Aorta (tissue), 5 donors: ENCODE results near the gene ARHGAP26. TPM values are rescaled to one million over a fixed set of nuclear protein-coding genes. Genes with fewer than 3 reads are reported as not detected.

Experiments used
- ATAC-seq: fragments of 200-7000 bp; cut with Tn5 transposase; one replicate; pipeline ENCODE4 v1.9.1; 2022; ENCODE audit warnings: moderate library complexity; ENCODE audit not compliant: low FRiP score
- DNase-seq, 2 donors: peaks; one replicate each; pipeline ENCODE4 v3.0.0-alpha.2; 2020
- H3K27ac ChIP-seq, 2 donors: one replicate each; pipeline ENCODE4 v1.5.1; 2013; ENCODE audit warnings: low read length in 2 of 2, mild to moderate bottlenecking in 2 of 2, moderate library complexity in 2 of 2, control low read depth in 1 of 2, inconsistent platforms in 1 of 2, low read depth in 1 of 2
- H3K27me3 ChIP-seq, 2 donors: one replicate each; pipeline ENCODE4 v1.6.1; 2013; ENCODE audit warnings: control low read depth in 1 of 2, low read length in 1 of 2, mild to moderate bottlenecking in 1 of 2, moderate library complexity in 1 of 2; ENCODE audit not compliant: insufficient read depth in 2 of 2, control insufficient read depth in 1 of 2
- H3K36me3 ChIP-seq, 2 donors: one replicate each; pipeline ENCODE4 v1.6.1; 2013; ENCODE audit warnings: control low read depth in 1 of 2, low read length in 1 of 2, mild to moderate bottlenecking in 1 of 2; ENCODE audit not compliant: insufficient read depth in 2 of 2, control insufficient read depth in 1 of 2
- H3K4me1 ChIP-seq, 2 donors: one replicate each; pipeline ENCODE4 v1.6.1; 2013; ENCODE audit warnings: low read length in 2 of 2, control low read depth in 1 of 2, mild to moderate bottlenecking in 1 of 2, moderate library complexity in 1 of 2; ENCODE audit not compliant: insufficient read depth in 2 of 2, control insufficient read depth in 1 of 2
- H3K4me3 ChIP-seq, 2 donors: one replicate each; pipeline ENCODE4 v1.5.1; 2013; ENCODE audit warnings: low read length in 2 of 2, control low read depth in 1 of 2, mild to moderate bottlenecking in 1 of 2
- H3K9me3 ChIP-seq: one replicate; pipeline ENCODE4 v1.6.1; 2013; ENCODE audit warnings: mild to moderate bottlenecking, low read length; ENCODE audit not compliant: control insufficient read depth
- WGBS, 2 donors: extraction: QIAGEN DNeasy Blood & Tissue Kit; methylation state at CpG; one replicate each; pipeline ENCODE4 v1.1.7; 2013; 5-methylcytosine and 5-hydroxymethylcytosine counted together
- intact Hi-C, 2 donors: fragments of 100-400 bp; cut with DNase I; formaldehyde crosslinking; loops; one replicate each; pipeline versions ENCODE4 v1.14.2 to v1.15.0; 2022
- polyA plus RNA-seq, 2 donors: library from polyadenylated mRNA; stranded (reverse); fragments of 200-250 nt; gene quantifications; one replicate each; pipeline ENCODE4 v1.2.3, GENCODE V29; 2013
- total RNA-seq, 2 donors: library from RNA; stranded (reverse); fragmentation: NEBNext Ultra II Directional; extraction: Animal tissue kit (Norgen Biotek cat#: 25700); gene quantifications; one replicate each; pipeline ENCODE4 v1.2.1, GENCODE V29; 2021
- donor health status: healthy with polysubstance abuse.
- donor health status: Bipolar disorder and iron deficiency.
- donor health status: DM: no; HTN: no; CAD: no.
- donor health status: DM: no; HTN: no; CAD: no.
- donor health status: DM: yes; HTN: yes; CAD: no.

Gene ARHGAP26
- total and polyA plus RNA-seq, 4 donors, result 4.5 to 70.7 (median 29.6) TPM

DNA sequence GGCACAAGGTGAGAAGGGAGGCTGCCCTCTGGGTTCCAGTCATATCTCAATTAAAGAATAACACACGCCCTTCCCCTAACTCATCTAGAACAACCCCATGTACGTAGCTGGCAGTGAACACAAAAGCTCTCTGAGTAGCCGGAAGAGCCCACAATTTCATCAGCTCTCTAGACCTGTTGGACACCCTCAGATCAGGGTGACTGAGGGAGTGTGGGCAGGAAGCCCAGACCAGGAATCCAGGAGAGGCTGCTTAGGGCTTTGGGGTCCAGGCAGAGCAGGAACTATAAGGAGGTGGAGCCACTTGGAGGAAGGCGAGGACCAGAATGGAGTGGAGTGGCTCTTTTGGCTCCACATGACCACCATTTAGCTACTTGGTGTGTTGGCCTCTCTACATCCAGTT, 395.9 kb downstream of the ARHGAP26 start:
- Histone ChIP-seq H3K36me3 (peaks cover 0 to 2% of the 10 kb centered on the region in 2 donors), H3K4me3 (no peak overlapping the region), H3K27ac (no peak overlapping the region), H3K27me3 (no peaks in the 10 kb centered on the region), H3K9me3 (no peaks in the 10 kb centered on the region), H3K4me1 (peaks cover 3 to 5% of the 10 kb centered on the region in 2 donors)
- intact Hi-C loops, result no loop called here
- ATAC-seq (no peak), DNase-seq (no peak)
- WGBS, 2 donors, result 94 to 99% methylated on average over 4 of the region's 4 CpGs

DNA sequence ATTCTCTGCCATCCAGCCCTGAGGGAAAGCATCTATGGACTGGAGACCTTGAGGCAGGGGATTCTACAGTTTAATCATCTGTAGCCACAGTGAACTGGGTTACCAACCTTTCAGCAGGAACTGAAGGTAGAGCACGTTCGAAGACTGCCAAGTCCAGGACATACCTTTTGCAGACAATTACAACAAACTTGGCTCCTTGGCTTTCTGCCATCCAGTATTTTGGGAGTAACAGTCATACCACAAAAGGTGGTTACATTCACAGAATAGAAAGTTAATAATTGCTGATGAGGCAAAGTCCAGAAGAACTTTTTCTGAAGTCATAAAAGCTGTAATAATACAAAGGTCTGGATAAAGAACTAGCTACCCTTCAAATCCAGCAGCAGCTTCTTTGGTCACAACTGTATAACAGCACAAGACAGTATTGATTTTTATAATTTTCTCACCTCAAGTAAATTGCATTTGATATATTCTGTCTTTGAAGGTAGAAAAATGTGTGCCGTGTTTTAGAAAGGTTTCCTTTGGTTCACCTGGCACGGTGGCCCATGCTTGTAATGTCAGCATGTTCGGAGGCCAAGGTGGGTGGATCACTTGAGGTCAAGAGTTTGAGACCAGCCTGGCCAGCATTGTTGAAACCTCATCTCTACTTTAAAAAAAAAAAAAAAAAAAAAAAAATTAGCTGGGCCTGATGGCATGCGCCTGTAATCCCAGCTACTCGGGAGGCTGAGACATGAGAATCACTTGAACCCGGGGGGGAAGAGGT, 396.7 kb downstream of the ARHGAP26 start:
- Histone ChIP-seq H3K9me3 (no peaks in the 10 kb centered on the region), H3K4me3 (no peak overlapping the region), H3K36me3 (peaks cover 0 to 2% of the 10 kb centered on the region in 2 donors), H3K27me3 (no peaks in the 10 kb centered on the region), H3K27ac (no peak overlapping the region), H3K4me1 (peaks cover 3 to 5% of the 10 kb centered on the region in 2 donors)
- ATAC-seq (no peak), DNase-seq (no peak)
- intact Hi-C loops, result no loop called here
- 90 to 92% methylated on average over 8 of the region's 8 CpGs for WGBS, 2 donors

DNA sequence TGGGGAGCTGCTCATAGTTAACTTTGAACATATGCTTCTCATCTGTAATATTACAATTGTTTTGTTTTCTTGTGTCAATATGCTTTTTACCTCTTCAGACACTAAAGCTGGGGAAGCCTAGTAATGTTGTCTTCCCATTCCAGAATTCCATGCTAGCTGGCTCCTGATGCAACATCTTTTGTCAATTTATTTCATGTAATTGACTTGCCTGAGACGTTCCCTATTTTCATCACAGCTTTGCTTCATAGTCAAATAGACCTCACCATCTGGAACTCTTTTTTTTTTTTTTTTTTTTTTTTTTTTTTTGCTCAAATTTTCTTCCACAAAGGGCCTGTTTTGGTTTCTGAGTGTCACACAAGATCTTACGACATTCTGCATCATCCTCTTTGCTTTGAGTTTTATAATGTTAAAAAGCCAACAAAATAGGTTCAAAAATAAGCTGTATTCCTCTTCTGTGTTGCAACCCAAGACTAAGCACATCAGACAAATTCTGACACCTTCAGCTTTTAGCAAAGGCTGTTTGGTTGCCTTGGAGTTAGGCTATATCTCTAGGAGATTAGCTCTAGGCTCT, 398.1 kb downstream of the ARHGAP26 start:
- H3K4me3 ChIP-seq, result no peak overlapping the region
- intact Hi-C loops, result no loop called here
- WGBS, 2 donors, result 94 to 97% methylated on average over 2 of the region's 2 CpGs
- no peak overlapping the region for H3K27ac ChIP-seq
- H3K27me3 ChIP-seq, result no peaks in the 10 kb centered on the region
- H3K4me1 ChIP-seq, result peaks cover 3 to 5% of the 10 kb centered on the region in 2 donors
- H3K9me3 ChIP-seq, result no peaks in the 10 kb centered on the region
- ATAC-seq (no peak), DNase-seq (no peak)
- H3K36me3 ChIP-seq, result no peaks in the 10 kb centered on the region

DNA sequence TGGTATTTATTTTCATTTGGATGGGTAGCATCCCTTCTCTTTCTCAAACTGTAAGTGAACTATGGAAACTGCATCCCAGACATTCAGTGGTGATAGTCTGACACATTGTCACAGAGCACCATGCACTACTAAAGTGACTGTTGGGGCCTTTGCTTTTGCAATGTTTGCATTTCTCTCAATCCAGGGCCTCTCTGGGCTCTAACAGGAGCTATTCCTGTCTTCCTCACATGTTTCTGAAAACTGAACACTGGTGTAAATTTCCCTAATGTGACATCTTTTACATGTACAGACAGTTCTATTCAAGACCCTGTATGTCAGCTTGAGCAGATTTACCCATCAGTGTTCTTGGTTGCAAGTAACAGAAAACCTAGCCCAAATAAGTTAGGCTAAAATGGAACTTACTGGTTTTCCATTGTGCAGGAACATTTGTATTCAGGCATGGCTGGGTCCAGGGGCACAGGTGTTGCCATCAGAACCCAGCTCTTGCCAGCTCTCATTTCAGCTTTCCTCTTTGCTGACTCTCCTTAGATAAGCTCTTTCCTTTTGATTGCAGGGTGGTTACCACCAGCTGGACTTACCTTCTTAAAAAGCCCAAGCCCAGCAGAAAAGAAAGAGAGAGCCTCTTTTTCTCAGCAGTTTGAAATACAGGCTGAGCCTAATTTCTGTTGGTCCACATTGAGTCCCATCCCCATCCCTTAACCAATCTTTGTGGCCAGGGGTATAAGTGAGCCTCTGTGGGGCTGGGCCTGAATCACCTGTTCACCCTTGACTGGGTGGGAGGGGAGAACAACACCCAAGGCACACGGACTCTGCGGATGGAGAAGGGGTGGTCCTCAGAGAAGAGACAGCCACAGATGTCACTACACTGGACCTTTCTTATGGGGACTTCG, 399.0 kb downstream of the ARHGAP26 start:
- Histone ChIP-seq H3K27me3 (no peaks in the 10 kb centered on the region), H3K9me3 (no peaks in the 10 kb centered on the region), H3K36me3 (no peaks in the 10 kb centered on the region), H3K4me3 (no peak overlapping the region), H3K27ac (no peak overlapping the region), H3K4me1 (peaks cover 3 to 5% of the 10 kb centered on the region in 2 donors)
- intact Hi-C loops, result no loop called here
- 92 to 98% methylated on average over 3 of the region's 3 CpGs for WGBS, 2 donors
- DNase-seq (no peak), ATAC-seq (no peak)

DNA sequence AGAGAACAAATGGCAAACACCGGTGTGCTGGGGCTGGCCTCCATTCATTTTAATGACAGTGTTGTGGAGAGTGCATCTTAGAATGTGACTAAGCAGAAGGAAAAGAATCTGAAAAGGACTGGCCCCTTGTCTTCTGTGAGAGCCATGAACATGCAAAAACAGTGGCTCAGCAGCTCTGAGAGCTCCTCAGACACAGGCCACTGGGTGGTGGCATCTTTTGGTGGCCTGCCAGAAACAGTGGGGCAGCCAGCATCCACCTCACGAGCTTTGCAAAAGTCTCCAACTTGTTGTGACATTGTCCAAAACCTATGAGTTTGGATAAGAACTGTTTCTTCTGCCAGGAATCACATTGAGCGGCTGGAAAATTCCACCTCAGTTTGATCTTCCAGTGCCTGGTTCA, 399.9 kb downstream of the ARHGAP26 start:
- Histone ChIP-seq H3K36me3 (no peaks in the 10 kb centered on the region), H3K9me3 (no peaks in the 10 kb centered on the region), H3K4me1 (peaks cover under 1 to 3% of the 10 kb centered on the region in 2 donors), H3K27me3 (no peaks in the 10 kb centered on the region), H3K4me3 (no peak overlapping the region), H3K27ac (no peak overlapping the region)
- 65 to 70% methylated on average over 3 of the region's 3 CpGs for WGBS, 2 donors
- no peak for DNase-seq
- ATAC-seq, result no peak
- intact Hi-C loops, result loop anchor here in 1 of 2 donors (10.0 kb wide), 1 partner anchor 255 kb away; no protein-coding TSS in a partner anchor

DNA sequence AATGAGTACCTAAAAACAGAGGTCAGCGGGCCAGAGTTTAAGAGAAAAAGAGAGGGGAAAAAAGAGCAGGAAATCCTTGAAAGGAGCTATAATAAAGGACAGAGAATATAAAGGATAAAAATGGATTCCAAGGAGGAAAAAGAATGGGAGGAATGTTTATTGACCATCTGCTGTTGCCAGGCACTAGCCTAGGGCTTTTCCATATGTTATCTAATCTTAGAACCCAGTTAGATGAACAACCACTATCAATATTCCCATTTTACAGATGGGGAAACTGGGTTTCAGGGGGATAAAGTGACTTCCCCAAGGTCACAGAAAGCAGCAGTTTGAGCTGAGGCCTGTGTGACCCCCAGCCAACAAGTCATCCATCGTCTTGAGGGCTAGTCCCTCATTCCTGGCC, 400.8 kb downstream of the ARHGAP26 start:
- ATAC-seq (no peak), DNase-seq (no peak)
- Histone ChIP-seq H3K27me3 (no peaks in the 10 kb centered on the region), H3K27ac (no peak overlapping the region), H3K36me3 (no peaks in the 10 kb centered on the region), H3K4me3 (no peak overlapping the region), H3K9me3 (no peaks in the 10 kb centered on the region), H3K4me1 (peaks cover 2 to 3% of the 10 kb centered on the region in 2 donors)
- WGBS, 2 donors, result 98 to 100% methylated on average over 2 of the region's 2 CpGs
- intact Hi-C loops, result loop anchor here in 1 of 2 donors (10.0 kb wide), 1 partner anchor 256 kb away; no protein-coding TSS in a partner anchor

DNA sequence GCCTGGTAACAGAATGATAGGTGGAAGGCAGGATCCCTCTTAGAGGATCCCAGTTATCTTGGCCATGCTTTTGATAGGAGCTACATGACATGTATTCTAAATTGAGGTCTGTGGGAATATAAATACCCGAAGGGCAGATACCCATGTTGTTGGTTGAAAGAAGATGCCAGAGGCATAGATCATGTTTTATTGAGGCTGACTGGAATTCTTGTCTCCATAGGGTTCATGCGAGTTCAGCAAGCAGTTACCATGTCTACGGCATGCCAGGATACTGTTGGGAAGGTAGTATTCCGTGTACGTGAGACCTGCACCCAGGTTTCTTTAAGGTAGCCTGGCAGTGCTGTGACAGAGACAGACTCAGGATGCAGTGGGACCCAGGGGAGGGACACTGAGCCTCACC, 402.6 kb downstream of the ARHGAP26 start:
- no peak for ATAC-seq
- intact Hi-C loops, result loop anchor here in 1 of 2 donors (10.0 kb wide), 1 partner anchor 258 kb away; no protein-coding TSS in a partner anchor

DNA sequence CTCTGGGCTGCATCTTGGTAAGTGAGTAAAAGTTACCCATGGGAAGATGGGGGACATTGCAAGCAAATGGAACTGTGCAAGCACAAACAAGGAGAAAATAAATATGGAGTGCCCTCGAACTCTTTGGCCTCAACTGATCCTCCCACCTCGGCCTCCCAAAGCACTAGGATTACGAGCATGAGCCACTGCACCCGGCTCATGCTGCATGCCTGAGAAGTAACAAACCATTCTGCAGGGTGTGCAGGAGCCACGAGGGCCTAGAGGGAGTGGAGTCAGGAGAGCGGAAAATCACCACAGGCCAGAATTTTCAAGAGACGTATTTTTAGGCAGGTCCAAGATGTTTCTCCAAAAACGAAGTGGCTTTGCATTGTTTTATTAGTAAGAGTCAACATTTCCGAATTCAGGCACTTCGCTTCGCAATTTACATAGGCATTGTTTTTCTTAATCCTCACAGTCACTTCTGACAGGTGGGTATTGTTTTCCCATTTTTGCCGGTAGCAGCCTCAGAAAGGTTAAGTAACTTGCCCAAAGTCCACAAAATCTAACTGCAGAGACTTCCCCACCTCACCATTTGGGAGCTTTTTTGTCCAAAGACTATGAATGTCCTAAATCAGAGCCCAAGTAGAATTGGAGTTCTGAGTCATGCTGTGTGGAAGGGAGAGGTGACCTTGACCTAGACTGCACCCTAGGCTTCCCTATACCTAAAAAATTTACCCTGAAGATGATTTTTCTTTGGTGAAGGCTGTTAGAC, 403.1 kb downstream of the ARHGAP26 start:
- no peak for DNase-seq
- WGBS, 2 donors, result 92 to 94% methylated on average over 12 of the region's 12 CpGs

More for the DNA sequence above, 402.6 kb downstream of the ARHGAP26 start:
- 96 to 97% methylated on average over 5 of the region's 5 CpGs for WGBS, 2 donors
- no peaks in the 10 kb centered on the region for H3K27me3 ChIP-seq
- no peak overlapping the region for H3K27ac ChIP-seq
- H3K9me3 ChIP-seq, result no peaks in the 10 kb centered on the region
- no peak for DNase-seq
- H3K36me3 ChIP-seq, result no peaks in the 10 kb centered on the region
- no peak overlapping the region for H3K4me3 ChIP-seq
- peaks cover 3 to 5% of the 10 kb centered on the region in 2 donors for H3K4me1 ChIP-seq

More for the DNA sequence above, 403.1 kb downstream of the ARHGAP26 start:
- H3K4me3 ChIP-seq, result no peak overlapping the region
- no peaks in the 10 kb centered on the region for H3K9me3 ChIP-seq
- ATAC-seq, result no peak
- H3K36me3 ChIP-seq, result no peaks in the 10 kb centered on the region
- no peak overlapping the region for H3K27ac ChIP-seq
- H3K27me3 ChIP-seq, result no peaks in the 10 kb centered on the region
- peaks cover 0 to 5% of the 10 kb centered on the region in 2 donors for H3K4me1 ChIP-seq
- intact Hi-C loops, result loop anchor here in 1 of 2 donors (10.0 kb wide), 1 partner anchor 259 kb away; no protein-coding TSS in a partner anchor
